HG03097 (cell line): ENCODE measurements around the gene CTNNA1.

Experiments used
- ATAC-seq: cut with Tn5 transposase; IDR thresholded peaks from one replicate; pipeline ENCODE4 v1.9.1; 2021; ENCODE audit not compliant: unreplicated experiment, low FRiP score

CTNNA1 gene

DNA sequence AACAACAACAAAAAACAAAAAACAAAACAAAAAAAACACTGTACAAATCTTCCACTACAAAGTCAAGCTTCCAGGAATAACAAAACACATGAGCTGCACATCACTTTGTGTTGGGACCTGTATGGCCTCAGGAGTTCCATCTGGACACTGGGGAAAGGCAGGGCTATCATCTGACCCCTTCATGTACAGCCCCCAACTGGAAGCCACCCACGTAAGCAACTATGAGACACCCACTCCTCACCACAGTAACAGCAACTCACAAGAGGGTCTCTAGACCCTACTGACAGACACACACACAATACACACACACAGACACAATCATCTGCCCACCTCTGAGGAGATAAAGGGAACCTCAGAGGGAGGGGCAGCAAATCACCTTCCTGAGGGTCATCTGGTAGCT, 203.6 kb downstream of the CTNNA1 start:
- ATAC-seq, result no peak

DNA sequence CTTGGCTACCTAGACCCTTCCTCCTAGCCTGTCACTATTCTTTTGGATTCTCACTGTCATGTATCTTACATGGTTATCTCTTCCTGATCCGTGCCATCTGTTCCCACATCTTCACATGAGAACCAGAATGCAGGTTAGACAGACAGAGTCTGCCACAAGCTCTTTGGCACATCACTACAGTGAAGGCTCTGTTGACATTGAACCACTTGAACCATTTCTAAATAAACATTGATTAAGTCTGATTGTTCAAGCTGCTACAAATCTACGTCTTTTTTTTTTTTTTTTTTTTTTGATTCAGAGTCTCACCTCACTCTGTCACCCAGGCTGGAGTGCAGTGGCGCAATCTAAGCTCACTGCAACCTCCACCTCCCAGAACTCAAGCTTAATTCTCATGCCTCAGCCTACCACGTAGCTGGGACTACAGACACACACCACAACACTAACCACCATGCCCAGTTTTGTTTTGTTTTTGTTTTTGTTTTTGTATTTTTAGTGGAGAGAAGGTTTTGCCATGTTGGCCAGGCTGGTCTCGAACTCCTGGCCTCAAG, 207.0 kb downstream of the CTNNA1 start:
- ATAC-seq, result no peak

DNA sequence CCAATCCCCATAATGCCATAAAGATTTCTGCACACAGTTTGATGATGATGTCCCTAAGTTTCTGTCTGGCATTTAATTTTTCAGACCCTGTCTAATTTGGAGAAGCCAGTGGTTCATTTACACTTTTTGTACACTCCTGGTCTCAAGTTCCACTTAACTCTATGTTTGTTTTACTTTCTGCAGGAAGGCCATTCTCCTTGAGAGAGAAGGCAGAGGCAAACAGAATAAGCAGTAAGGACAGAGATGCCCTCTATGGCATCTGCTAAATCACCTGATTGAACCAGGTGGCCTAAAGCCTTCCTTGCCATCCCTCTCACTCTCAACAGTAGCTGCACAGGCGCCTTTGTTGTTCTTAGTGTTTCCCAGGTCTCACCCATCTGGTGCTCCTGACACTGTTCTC, 208.0 kb downstream of the CTNNA1 start:
- no peak for ATAC-seq

DNA sequence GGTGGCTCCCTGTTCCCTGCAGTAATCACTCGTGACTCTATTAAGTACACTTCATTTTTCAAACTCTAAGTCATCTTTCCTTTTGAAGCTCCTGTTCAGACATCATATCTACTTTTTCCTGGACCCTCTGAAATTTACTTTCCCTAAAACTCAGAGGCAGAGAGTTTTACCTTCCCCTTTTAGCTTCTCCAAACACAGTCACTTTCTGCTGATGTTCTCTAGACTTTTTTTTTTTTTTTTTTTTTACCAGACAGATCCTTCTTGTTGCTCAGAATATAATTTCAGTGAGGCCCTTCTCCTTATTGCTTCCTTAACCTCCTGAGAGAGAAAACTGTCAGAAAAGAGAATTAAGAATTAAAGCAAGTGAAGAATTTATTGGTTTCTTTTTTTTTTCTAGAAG, 208.5 kb downstream of the CTNNA1 start:
- ATAC-seq, result no peak

DNA sequence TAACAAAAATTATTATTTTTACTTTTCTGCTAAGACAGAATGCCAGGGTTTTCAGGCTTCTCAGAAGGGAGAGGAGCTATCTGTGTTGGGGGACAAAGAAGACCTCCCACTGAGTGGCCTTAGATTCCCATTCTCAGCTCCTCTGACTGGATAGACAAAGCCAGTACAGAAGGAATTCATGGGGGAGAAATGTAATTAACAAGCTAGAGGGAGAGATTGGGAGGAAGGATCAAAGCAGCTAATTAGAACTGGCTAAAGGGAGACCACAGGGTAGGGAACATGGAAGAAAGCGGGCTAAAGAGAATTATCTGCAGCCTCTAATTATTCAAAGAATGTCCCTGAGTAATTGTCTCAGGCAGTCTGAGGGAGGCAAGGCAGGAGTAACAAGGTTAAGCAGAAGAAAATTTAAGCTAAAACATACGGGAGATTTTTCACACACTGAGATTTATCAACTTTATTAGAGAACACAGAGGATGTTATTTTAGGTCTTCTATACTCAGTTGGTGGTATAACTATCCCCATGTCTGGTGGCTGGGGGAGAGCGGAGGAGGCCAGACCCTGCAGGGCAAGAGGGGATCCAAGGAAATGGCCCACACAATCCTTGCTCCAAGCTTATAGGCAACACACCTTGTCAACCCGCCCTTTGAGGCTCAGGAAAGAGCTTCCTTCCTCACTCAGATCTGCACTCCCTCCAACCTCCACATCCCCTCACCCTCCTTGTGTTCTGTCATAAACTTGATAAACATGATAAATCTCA, 209.6 kb downstream of the CTNNA1 start:
- ATAC-seq, result no peak

DNA sequence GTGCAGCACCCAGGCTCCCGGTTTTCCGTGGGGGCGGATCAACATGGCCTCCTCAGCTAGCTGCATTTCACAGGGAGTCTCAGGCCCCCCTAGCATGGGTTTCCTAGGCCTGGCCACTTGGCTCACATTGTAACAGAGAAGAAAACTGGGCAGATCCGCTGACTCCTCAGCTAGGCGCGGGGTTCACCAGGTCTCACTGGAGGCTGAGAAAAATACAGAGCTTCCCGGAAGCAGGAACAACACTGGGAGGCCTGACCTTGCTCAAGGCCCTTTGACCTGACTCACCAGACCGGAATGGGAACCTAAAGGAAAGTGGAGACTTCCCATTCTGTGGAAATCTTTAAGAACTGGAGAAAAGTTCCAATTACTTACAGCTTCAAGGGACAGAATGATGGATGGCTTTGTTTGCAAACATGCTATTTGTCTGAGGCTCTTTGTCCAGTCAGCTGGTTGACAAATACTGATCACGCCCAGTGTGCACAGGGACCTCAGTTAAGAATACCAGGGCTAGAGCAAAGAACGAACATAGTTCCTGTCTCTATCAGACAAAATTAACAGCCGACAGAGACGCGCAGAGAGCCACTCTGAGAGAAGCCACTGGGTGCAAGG, 210.6 kb downstream of the CTNNA1 start:
- ATAC-seq, result no peak

DNA sequence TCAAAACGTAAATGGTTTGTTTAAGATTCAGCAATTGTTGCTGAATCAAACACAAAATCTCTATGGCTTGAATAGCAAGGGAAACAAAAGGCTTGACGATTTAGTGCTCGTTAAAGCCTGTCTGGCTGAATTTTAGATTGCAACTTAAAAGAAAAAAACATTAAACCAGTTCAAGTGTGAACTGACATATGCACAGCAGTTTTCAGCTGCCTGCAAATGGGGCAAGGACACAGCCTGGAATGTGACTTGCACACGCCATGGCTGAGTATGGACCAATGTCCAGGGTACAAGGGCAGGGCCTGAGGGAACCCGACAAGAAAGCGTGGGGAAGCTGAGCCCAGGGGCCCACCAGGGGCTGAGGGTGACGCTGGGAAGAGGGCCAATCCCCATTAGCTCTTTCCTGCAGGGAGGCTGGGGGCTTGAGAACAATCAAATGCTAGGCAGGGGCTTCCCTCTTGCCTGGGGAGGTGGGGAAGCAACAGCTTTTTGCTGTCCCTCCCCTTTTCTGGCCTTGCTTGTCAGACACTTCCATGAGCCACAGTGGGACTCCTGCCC, 211.5 kb downstream of the CTNNA1 start:
- ATAC-seq, result no peak

DNA sequence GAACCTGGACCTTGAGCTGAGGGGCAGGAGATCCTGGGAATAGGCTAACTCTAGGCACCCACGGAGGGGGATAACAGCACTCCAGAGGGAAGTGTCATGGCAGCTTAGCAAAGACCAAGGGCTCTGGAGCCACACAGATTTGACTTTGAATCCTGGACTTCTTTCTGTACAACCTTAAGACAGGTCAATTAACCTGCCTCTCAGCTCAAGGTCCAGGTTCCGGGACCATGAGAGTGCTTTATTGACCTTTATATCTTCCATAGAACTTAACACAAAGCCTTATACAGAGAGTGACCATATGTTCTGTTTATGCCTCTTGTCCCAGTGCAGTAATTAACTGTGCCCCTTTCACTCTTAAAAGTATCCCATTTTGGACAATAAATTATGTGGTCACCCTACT, 212.4 kb downstream of the CTNNA1 start:
- no peak for ATAC-seq

DNA sequence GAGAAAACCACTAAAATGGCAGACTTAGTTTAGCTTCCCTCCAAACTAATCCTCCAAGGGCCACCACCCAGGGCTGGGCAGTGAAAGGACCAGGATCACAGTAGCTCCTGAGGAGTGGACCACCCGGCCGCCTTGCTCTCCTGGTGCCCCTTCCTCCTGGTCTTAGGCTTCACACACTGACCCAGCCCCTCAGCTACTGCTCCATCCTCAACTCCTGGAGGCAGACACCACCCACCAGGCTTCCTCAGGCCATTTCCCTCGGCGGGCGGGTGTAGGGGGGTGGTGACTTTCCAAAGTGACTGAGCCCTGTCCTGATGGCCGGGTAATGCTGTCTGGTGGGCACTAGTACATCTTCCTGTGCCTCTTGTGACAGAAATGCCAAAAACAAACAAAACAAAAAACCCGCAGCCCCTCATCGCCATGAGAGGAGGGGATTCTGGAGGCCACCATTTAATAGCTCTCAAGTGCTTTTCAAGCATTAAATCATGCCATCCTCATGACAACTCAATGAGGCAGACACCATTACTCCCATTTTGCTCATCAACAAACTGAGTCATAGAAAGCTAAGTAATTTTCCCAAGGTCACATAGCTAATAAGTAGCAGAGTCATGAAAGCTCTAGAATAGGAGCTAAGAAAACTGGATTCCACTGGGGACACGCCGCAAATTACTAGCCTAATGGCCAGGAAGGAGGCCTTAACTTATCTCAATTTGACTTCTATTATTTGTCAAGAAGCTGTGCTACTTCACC, 213.2 kb downstream of the CTNNA1 start:
- ATAC-seq, result no peak

DNA sequence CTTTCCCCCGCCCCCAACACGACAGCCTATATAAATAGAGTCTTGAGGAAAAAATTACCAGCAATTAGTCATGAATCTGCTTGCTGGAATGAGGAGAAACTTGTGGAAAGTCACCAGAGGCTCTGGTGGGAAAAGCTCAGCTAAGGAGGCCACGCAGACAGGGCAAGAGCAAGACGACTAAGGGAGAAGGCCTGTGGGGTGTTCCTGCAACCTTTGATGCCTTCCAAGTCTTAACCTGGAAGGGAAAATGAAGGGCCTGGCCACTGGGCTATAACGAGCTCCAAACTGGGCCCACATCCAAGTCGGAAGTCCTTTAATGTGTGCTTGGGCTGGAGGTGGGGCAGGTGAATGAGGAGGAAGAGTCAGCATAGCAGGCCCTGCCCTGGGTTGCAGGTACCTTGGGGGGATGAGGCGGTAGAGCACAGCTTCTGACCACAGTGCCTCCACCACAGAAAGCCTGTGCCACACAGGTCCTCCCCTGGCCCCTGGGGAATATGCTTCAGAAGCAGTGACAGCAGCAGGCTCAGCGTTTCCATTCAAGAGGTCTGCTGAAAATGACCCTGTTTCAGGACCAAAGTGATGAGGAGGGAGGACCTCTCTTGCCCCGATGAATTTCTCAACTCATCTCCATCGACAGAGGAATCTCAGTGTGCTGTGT, 214.7 kb downstream of the CTNNA1 start:
- no peak for ATAC-seq

DNA sequence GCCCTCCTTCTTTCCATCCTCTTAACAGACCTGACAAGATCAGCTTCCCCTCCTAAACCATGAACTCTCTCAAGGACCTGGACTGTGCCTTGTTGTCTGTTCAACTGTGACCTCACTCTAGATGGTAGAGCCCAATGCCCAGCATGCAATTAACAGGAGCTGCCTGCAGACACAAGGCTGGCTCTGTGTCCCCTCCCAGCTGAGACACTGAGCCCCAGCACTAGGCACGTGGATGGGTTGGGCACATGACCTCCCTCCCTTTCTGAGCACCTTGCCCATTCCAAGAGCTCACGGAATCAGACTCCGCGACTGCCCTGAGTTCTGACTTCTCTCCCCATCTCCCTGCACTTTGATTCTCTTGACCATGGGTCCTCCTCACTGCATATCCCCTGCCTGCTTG, 215.4 kb downstream of the CTNNA1 start:
- ATAC-seq, result no peak

DNA sequence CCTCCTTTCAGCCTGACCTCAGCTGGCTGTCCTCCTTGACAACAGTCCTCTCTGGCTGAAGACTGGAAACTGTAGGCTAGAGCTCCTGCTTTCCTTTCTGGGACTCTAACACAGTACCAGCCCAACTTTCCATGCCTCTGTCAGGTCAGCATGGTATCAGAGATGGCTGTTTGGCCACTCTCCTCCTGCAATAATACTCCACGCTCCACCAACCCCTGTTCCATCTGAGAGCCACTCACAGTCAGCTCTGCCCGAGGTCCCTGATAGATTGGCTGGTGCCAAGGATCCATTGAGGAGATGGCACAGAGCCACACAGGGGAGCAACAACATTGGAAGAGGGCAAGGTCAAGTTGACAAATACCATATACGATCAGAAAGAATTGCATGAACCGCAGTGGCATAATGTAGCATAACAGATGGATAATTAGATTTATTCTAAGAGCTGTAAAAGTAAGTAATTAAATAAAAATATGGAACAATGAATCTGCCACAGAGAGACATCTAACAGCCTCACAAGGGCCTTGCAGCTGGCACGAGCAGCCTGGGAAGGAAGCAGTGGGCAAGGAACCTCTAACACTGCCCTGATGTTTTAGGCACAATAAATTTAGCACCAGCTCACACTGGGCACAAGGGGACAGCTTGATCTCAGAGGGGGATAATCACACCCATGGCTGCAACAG, 216.2 kb downstream of the CTNNA1 start:
- ATAC-seq, result no peak

DNA sequence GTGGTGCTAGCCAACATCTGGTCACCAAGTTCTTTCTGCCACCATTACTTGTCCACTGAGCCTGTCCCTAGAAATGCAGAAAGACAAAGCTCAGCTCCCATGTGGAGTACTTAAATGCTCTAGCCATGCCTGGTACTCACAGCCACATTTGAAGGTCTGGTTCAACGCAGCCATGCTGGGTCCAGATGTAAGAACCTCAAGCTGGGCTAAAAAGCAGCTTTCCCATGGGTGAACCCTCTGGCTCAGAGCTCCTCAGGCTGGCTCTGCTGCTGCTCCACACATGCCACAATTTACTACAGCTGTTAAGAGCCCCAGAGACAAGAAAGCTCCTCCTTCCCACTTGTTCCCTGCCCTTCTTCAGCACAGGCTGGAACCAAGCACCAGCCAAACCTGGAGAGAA, 219.0 kb downstream of the CTNNA1 start:
- ATAC-seq, result no peak

DNA sequence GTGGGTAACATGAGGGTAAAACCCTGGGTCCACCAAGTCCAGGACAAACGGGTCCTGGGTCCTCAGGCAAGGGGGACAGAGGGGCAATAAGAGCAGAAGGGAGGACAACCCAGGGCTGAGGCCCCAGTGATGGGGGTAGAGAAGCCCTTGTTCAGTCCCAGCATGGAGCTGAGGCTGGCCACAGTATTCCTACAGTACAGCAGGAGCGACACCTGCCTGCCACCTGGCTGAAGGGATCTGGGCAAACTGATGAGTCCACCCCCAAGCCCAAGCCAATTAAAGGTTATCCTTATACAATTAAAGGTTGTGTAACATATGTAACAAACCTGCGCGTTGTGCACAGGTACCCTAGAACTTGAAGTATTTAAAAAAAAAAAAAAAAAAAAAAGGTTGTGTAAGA, 219.6 kb downstream of the CTNNA1 start:
- no peak for ATAC-seq

DNA sequence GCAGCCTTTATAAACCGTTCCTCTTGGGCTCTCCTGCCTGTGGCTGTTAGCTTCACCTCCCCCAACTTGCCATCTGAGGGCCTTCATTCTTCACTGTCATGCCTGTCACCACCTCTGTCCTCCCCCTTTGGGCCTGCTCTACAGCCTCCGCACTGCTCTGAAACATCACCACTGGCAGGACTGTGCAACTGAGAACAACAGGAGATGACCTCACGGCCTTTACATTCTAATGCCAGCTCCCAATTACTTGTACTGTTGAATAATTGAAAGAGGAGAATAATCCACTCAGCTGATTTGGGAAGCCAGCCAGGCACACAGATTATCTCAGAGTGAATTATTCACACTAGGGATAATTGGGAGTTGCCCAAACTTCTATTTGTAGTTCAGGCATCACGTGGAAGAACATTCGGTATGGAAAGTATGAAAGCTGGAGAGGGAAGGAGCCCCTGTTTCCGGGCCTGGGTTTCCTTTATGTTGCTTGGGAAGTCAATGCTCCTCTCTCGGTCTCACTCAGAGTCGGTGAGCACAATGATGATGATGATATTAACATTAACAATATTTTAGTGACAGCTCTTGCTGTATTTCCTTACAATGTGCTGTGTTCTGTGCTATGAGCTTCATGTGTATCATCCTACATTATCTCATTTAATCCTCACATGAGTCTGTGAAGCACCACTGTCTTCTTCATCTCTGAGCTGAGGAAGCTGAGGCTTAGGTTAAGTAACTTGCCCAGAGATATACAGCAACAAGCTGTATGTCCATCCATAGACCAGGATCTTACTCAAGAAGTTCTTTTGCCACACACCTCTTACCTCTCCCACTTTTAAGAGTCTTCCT, 221.2 kb downstream of the CTNNA1 start:
- no peak for ATAC-seq

DNA sequence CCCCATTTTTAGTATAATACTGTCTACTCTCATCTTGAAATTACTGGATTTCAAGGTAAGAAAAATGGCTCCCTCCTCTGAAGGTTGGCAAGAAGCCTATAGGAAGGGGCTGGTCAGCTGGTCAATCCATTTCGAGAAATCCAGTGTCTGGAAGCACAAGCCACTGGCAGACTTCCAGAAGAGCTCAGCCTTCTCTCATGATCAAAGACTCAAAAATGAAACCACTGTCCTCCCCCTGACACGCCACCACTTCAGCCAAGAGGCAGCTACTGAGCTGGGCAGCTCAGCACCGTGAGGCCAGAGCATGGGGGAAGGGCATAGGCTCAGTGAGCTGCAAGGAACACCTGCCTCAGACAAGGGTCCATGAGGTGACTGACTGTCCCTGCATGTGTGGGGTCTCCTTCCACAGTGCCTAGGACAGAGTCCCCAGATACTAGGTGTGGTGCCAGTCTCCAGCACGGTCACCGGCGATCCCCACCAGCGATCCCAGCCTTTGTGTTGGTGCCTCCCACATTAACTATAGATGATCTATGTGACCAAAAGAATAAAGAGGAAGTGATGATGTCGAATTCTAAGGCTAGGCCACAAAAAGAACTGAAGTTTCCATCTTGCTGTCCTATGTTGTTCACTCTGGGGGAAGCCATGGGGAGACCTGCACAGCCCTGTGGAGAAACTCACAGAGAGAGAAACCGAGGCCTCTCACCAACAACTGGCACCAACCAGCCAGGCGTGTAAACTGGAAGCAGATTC, 222.0 kb downstream of the CTNNA1 start:
- ATAC-seq, result no peak

DNA sequence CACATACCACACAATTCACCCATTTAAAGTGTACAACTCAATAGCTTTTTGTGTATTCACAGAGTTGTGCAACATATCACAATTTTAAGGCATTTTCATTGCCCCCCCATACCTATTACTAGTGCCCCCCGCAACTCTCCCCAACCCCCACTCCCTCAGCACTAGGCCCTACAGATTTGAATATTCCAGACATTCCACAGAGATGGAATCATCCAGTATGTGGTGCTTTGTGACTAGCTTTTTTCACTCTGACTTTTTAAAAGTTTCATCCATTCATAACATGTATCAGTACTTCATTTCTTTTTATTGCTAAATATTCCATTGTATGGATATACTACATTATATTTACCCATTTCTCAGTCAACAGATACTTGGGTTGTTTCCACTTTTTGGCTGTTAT, 224.9 kb downstream of the CTNNA1 start:
- no peak for ATAC-seq

DNA sequence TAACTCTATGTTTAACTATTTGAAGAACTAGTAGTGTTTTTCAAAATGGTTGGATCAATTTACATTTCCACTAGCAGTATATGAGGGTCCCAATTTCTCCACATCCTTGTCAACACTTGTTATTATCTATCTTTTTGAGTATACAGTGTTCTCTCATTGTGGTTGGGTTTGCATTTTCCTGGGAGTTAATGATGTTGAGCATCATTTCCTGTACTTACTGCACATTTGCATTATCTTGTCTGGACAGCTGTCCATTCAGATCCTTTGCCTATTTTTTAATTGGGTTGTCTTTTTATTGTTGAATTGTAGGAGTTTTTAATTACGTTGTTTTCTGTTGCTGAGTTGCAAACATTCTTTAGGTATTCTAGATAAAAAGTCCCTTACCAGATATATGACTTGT, 225.4 kb downstream of the CTNNA1 start:
- no peak for ATAC-seq
